ENCODE data around the gene TMEM132D. TPM values are rescaled to one million over a fixed set of nuclear protein-coding genes. Genes with fewer than 3 reads are reported as not detected.

The TMEM132D gene
- total RNA-seq, 4 donors from 2014 or later: 0.15 to 0.94 TPM; not detected in 2

DNA sequence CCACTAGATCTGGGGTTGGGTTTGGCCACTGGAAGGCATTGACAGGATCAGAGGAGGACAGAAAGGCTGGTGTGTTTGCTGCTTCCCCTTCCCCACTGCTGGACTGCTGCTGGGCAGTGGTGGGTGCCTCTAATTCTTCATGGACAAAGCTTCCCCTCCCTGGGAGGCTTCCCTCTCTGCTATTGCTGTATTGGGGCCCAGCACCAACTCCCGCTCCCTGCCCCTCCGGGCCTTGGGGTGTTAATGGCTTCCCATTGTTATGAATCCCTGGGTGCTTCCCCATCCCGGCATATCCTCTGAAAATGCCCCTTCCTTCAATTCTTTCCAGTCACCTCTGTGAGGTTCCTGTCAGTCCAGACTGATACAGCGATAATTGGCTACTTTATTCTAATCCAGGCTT lies 740.4 kb downstream of the TMEM132D start:
- TF ChIP-seq EP300 (IDR thresholded peaks at IDR 0.05) (no peak), CTCF (IDR thresholded peaks at IDR 0.05) (no peak), POLR2A (IDR thresholded peaks at IDR 0.05) (no peak), POLR2AphosphoS5 (IDR thresholded peaks at IDR 0.05) (no peak)
- Histone ChIP-seq H3K9me3 (peaks cover 0 to 28% (median 0%) of the 10 kb centered on the region in 3 donors), H3K27me3 (peaks cover 7% of the 10 kb centered on the region), H3K27ac (no peak overlapping the region), H3K36me3 (no peaks in the 10 kb centered on the region), H3K4me1 (no peaks in the 10 kb centered on the region), H3K4me3 (no peak overlapping the region)
- no peak for ATAC-seq
- 44 to 45% methylated on average over 2 to 4 of the region's 4 CpGs for WGBS, 2 donors (ENCODE audit: low coverage in 1 of 2)

- no peak for ATAC-seq
- Histone ChIP-seq H3K27ac (no peak overlapping the region), H3K27me3 (peaks cover 7% of the 10 kb centered on the region), H3K4me3 (no peak overlapping the region), H3K9me3 (peaks cover 0 to 28% (median 0%) of the 10 kb centered on the region in 3 donors), H3K36me3 (no peaks in the 10 kb centered on the region), H3K4me1 (no peaks in the 10 kb centered on the region)
- 44% methylated on average over 1 of the region's 4 CpGs; no CpG with 5 or more reads in 1 of the 2 donors for WGBS, 2 donors (ENCODE audit: low coverage in 1 of 2)
- TF ChIP-seq POLR2A (IDR thresholded peaks at IDR 0.05): no peak
- no peak for TF ChIP-seq CTCF (IDR thresholded peaks at IDR 0.05)
- TF ChIP-seq EP300 (IDR thresholded peaks at IDR 0.05): no peak
- TF ChIP-seq POLR2AphosphoS5 (IDR thresholded peaks at IDR 0.05): no peak
Observed at GRCh38 chr12:129162805-129163204, 741.0 kb downstream of the TMEM132D start.

DNA sequence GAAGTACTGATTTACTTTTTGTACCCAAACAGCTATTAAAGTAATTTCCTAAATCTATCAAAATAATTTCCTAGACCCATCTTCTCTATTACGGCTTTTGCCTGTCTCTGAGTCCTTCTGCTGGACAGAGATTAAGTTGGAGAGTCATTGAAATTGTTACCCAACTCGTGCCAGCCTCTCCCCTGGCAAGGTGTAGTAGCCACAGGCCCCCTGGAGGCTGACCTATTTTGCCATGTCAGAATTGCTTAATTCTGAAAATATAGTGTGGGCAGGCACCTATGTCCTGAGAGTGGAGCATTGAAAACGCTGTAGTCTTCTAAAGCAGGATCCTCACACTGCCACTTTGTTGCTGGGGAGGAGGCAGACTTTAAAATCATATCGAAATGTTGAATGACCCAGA lies 742.3 kb downstream of the TMEM132D start:
- Histone ChIP-seq H3K27ac (no peak overlapping the region), H3K27me3 (peaks cover 7% of the 10 kb centered on the region), H3K4me1 (no peaks in the 10 kb centered on the region), H3K36me3 (no peaks in the 10 kb centered on the region), H3K9me3 (peaks cover 0 to 28% (median 0%) of the 10 kb centered on the region in 3 donors), H3K4me3 (no peak overlapping the region)
- no peak for ATAC-seq
- no peak for TF ChIP-seq EP300 (IDR thresholded peaks at IDR 0.05)
- TF ChIP-seq POLR2AphosphoS5 (IDR thresholded peaks at IDR 0.05): no peak
- no peak for TF ChIP-seq POLR2A (IDR thresholded peaks at IDR 0.05)
- no peak for TF ChIP-seq CTCF (IDR thresholded peaks at IDR 0.05)
- WGBS, 2 donors (ENCODE audit: low coverage in 1 of 2): 39 to 75% methylated on average over 3 to 4 of the region's 4 CpGs

GRCh38 chr12:129160282-129160681 lies 743.5 kb downstream of the TMEM132D start:
- H3K4me1 ChIP-seq: no peaks in the 10 kb centered on the region
- TF ChIP-seq CTCF (IDR thresholded peaks at IDR 0.05) (no peak), POLR2AphosphoS5 (IDR thresholded peaks at IDR 0.05) (no peak), EP300 (IDR thresholded peaks at IDR 0.05) (no peak), POLR2A (IDR thresholded peaks at IDR 0.05) (no peak)
- H3K4me3 ChIP-seq: no peak overlapping the region
- H3K9me3 ChIP-seq: peaks cover 0 to 28% (median 0%) of the 10 kb centered on the region in 3 donors
- ATAC-seq: no peak
- H3K27me3 ChIP-seq: peaks cover 7% of the 10 kb centered on the region
- no peak overlapping the region for H3K27ac ChIP-seq
- H3K36me3 ChIP-seq: no peaks in the 10 kb centered on the region

DNA sequence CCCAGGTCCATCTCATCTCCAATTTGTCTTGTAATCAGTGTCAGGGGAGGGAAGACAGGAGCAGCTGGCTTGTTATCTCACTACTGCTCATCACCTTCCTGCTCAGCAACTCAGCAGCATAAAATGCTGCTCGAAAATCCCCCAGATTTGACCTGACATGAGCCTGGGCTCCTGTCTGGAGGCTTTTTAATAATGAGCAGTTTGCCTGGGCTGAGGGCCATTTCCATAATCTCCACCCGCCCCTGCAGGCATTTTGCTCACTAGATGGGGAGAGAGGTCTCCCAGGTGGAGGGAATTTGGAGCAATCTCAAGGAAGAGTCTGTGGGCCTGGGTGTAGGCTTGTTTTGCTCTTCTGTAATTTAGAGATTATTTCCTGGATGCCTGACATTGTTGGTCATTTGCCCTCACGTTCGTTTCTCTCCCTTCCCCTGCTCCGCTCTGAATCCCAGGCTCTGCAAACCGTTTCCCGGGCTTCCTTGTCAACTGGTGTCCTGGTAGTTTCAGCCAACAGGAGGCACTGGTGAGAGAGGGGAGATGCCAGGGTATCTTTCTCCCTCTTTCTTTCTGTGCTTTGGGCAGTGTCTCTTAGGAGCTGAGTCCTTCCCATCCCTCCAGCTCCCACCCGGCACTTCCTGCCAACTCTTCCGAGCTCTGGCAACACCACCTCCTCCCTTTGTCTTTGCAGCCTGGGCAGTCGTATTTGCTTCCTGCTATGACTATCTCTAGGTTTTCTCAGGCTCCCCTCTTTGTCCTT lies 751.3 kb downstream of the TMEM132D start:
- TF ChIP-seq POLR2A (IDR thresholded peaks at IDR 0.05) (no peak), EP300 (IDR thresholded peaks at IDR 0.05) (no peak), CTCF (IDR thresholded peaks at IDR 0.05) (no peak), POLR2AphosphoS5 (IDR thresholded peaks at IDR 0.05) (no peak)
- H3K27ac ChIP-seq: no peak overlapping the region
- H3K27me3 ChIP-seq: peaks cover 36% of the 10 kb centered on the region
- H3K9me3 ChIP-seq: no peaks in the 10 kb centered on the region
- 25 to 38% methylated on average over 7 of the region's 10 CpGs for WGBS, 2 donors (ENCODE audit: low coverage in 1 of 2)
- no peak overlapping the region for H3K4me3 ChIP-seq
- H3K4me1 ChIP-seq: no peaks in the 10 kb centered on the region
- H3K36me3 ChIP-seq: no peaks in the 10 kb centered on the region
- ATAC-seq: no peak

All from gastroesophageal sphincter (tissue), 4 donors.